Immature natural killer cell (primary cell): ENCODE results near the gene PRRC2B. TPM values are rescaled to one million over a fixed set of nuclear protein-coding genes. Genes with fewer than 3 reads are reported as not detected.
"Not testable (repeated sequence)": the region's sequence is repeated elsewhere in the genome, so short reads cannot be mapped to it uniquely, and the experiment has no call there.

Experiments used
- DNase-seq, 3 donors: peaks; one replicate each; pipeline ENCODE4 v3.0.0; 2022; ENCODE audit warnings: mixed read lengths in 1 of 3
- H3K27ac Mint-ChIP-seq, 6 donors: one replicate each; pipeline ENCODE4 v1.8.0; 2020; ENCODE audit warnings: mixed read lengths in 6 of 6, mild to moderate bottlenecking in 5 of 6, inconsistent platforms in 4 of 6, moderate library complexity in 3 of 6
- H3K27me3 Mint-ChIP-seq, 3 donors: one replicate each; pipeline ENCODE4 v1.8.0; 2020 to 2021; ENCODE audit warnings: low read depth in 3 of 3, mild to moderate bottlenecking in 3 of 3, mixed read lengths in 3 of 3, moderate library complexity in 3 of 3, inconsistent platforms in 1 of 3
- H3K36me3 Mint-ChIP-seq, 3 donors: one replicate each; pipeline ENCODE4 v1.8.0; 2020; ENCODE audit warnings: mixed read lengths in 3 of 3, inconsistent platforms in 2 of 3, mild to moderate bottlenecking in 2 of 3
- H3K4me1 Mint-ChIP-seq, 2 donors: one replicate each; pipeline ENCODE4 v1.8.0; 2020; ENCODE audit warnings: inconsistent platforms in 2 of 2, mild to moderate bottlenecking in 2 of 2, mixed read lengths in 2 of 2, moderate library complexity in 1 of 2
- H3K4me3 Mint-ChIP-seq, 5 donors: one replicate each; pipeline ENCODE4 v1.8.0; 2020; ENCODE audit warnings: mild to moderate bottlenecking in 5 of 5, mixed read lengths in 5 of 5, inconsistent platforms in 3 of 5, moderate library complexity in 3 of 5
- H3K9me3 Mint-ChIP-seq, 6 donors: one replicate each; pipeline ENCODE4 v1.8.0; 2020; ENCODE audit warnings: mild to moderate bottlenecking in 6 of 6, mixed read lengths in 6 of 6, inconsistent platforms in 4 of 6, moderate library complexity in 3 of 6
- polyA plus RNA-seq, 3 donors: library from polyadenylated mRNA; unstranded; fragments of 300-500 nt; fragmentation: Illumina TruSeq; gene quantifications; one replicate each; pipeline ENCODE4 v1.2.3, GENCODE V29; 2021

Gene PRRC2B
- polyA plus RNA-seq, 3 donors from 2014 or later, result 2.0 to 48.1 (median 9.6) TPM

GRCh38 chr9:131441441-131441840 is 47.6 kb downstream of the PRRC2B start:
- H3K36me3 Mint-ChIP-seq, result peaks cover 9 to 52% (median 30%) of the 10 kb centered on the region in 3 donors
- H3K27ac Mint-ChIP-seq, result peak overlapping the region; percentile 72 to 88 (median 84)
- peaks cover 0 to 9% (median 1%) of the 10 kb centered on the region in 3 donors for H3K27me3 Mint-ChIP-seq
- H3K4me3 Mint-ChIP-seq, result peak overlapping the region in 4 of 5 donors; percentile 12 to 64 (median 54)
- no peaks in the 10 kb centered on the region for H3K9me3 Mint-ChIP-seq
- peak; percentile 50 to 54 (median 50) for DNase-seq
- H3K4me1 Mint-ChIP-seq, result peaks cover 27 to 49% of the 10 kb centered on the region in 2 donors

GRCh38 chr9:131442351-131442750 is 48.5 kb downstream of the PRRC2B start:
- peaks cover 29 to 40% of the 10 kb centered on the region in 2 donors for H3K4me1 Mint-ChIP-seq
- no peak overlapping the region for H3K4me3 Mint-ChIP-seq
- peaks cover 16 to 53% (median 39%) of the 10 kb centered on the region in 3 donors for H3K36me3 Mint-ChIP-seq

GRCh38 chr9:131443648-131444047 is 49.8 kb downstream of the PRRC2B start:
- Mint-ChIP-seq H3K27ac (peak overlapping the region in 1 of 6 donors; percentile 28), H3K9me3 (no peaks in the 10 kb centered on the region), H3K27me3 (peaks cover 0 to 6% (median 1%) of the 10 kb centered on the region in 3 donors), H3K4me3 (no peak overlapping the region), H3K36me3 (peaks cover 16 to 52% (median 39%) of the 10 kb centered on the region in 3 donors), H3K4me1 (peaks cover 26 to 40% of the 10 kb centered on the region in 2 donors)
- DNase-seq, result no peak

More at GRCh38 chr9:131442351-131442750, 48.5 kb downstream of the PRRC2B start:
- H3K9me3 Mint-ChIP-seq, result no peaks in the 10 kb centered on the region
- DNase-seq, result no peak
- peaks cover 0 to 9% (median 1%) of the 10 kb centered on the region in 3 donors for H3K27me3 Mint-ChIP-seq
- peak overlapping the region; percentile 6 to 88 (median 58) for H3K27ac Mint-ChIP-seq

- H3K4me3 Mint-ChIP-seq, result no peak overlapping the region
- peak overlapping the region in 1 of 6 donors; percentile 23 for H3K27ac Mint-ChIP-seq
- H3K4me1 Mint-ChIP-seq, result peaks cover 16 to 29% of the 10 kb centered on the region in 2 donors
- H3K9me3 Mint-ChIP-seq, result no peaks in the 10 kb centered on the region
- no peak for DNase-seq
- H3K27me3 Mint-ChIP-seq, result peaks cover 0 to 6% (median 0%) of the 10 kb centered on the region in 3 donors
- H3K36me3 Mint-ChIP-seq, result peaks cover 19 to 44% (median 43%) of the 10 kb centered on the region in 3 donors
These were observed 52.4 kb downstream of the PRRC2B start for GRCh38 chr9:131446276-131446675.

GRCh38 chr9:131447148-131447547 is 53.3 kb downstream of the PRRC2B start:
- no peaks in the 10 kb centered on the region for H3K9me3 Mint-ChIP-seq
- H3K36me3 Mint-ChIP-seq, result peaks cover 24 to 46% (median 42%) of the 10 kb centered on the region in 3 donors
- no peak for DNase-seq
- H3K27ac Mint-ChIP-seq, result peak overlapping the region in 2 of 6 donors; percentile 28 to 43
- peaks cover 0 to 4% (median 0%) of the 10 kb centered on the region in 3 donors for H3K27me3 Mint-ChIP-seq
- H3K4me1 Mint-ChIP-seq, result peaks cover 12 to 29% of the 10 kb centered on the region in 2 donors
- H3K4me3 Mint-ChIP-seq, result no peak overlapping the region

GRCh38 chr9:131447600-131447999 is 53.7 kb downstream of the PRRC2B start:
- H3K36me3 Mint-ChIP-seq, result peaks cover 24 to 46% (median 43%) of the 10 kb centered on the region in 3 donors
- peak overlapping the region in 1 of 6 donors; percentile 21 for H3K27ac Mint-ChIP-seq
- no peaks in the 10 kb centered on the region for H3K9me3 Mint-ChIP-seq

GRCh38 chr9:131448818-131449217 is 54.9 kb downstream of the PRRC2B start:
- peaks cover 12 to 34% of the 10 kb centered on the region in 2 donors for H3K4me1 Mint-ChIP-seq
- H3K4me3 Mint-ChIP-seq, result no peak overlapping the region
- DNase-seq, result no peak
- peaks cover 25 to 47% (median 42%) of the 10 kb centered on the region in 3 donors for H3K36me3 Mint-ChIP-seq
- H3K27ac Mint-ChIP-seq, result peak overlapping the region in 5 of 6 donors; percentile 9 to 64 (median 59)
- H3K9me3 Mint-ChIP-seq, result no peaks in the 10 kb centered on the region
- peaks cover 0 to 3% (median 0%) of the 10 kb centered on the region in 3 donors for H3K27me3 Mint-ChIP-seq

More at GRCh38 chr9:131447600-131447999, 53.7 kb downstream of the PRRC2B start:
- Mint-ChIP-seq H3K4me3 (no peak overlapping the region), H3K4me1 (peaks cover 11 to 29% of the 10 kb centered on the region in 2 donors), H3K27me3 (peaks cover 0 to 4% (median 0%) of the 10 kb centered on the region in 3 donors)
- no peak for DNase-seq

GRCh38 chr9:131449276-131449675 is 55.4 kb downstream of the PRRC2B start:
- peaks cover 28 to 51% (median 43%) of the 10 kb centered on the region in 3 donors for H3K36me3 Mint-ChIP-seq
- DNase-seq, result no peak
- H3K9me3 Mint-ChIP-seq, result no peaks in the 10 kb centered on the region
- H3K4me1 Mint-ChIP-seq, result peaks cover 15 to 39% of the 10 kb centered on the region in 2 donors
- H3K27ac Mint-ChIP-seq, result peak overlapping the region; percentile 8 to 64 (median 38)
- peaks cover 0 to 3% (median 0%) of the 10 kb centered on the region in 3 donors for H3K27me3 Mint-ChIP-seq
- H3K4me3 Mint-ChIP-seq, result no peak overlapping the region

- Mint-ChIP-seq H3K27me3 (peaks cover 0 to 13% (median 0%) of the 10 kb centered on the region in 3 donors), H3K4me1 (peaks cover 16 to 34% of the 10 kb centered on the region in 2 donors), H3K4me3 (no peak overlapping the region), H3K9me3 (no peaks in the 10 kb centered on the region), H3K36me3 (peaks cover 22 to 55% (median 27%) of the 10 kb centered on the region in 3 donors), H3K27ac (peak overlapping the region in 3 of 6 donors; percentile 2 to 58 (median 55))
- DNase-seq, result no peak
These were observed 60.1 kb downstream of the PRRC2B start for GRCh38 chr9:131454028-131454427.

- H3K27ac Mint-ChIP-seq, DNase-seq, H3K9me3 Mint-ChIP-seq, H3K4me3 Mint-ChIP-seq: not testable (repeated sequence)
- Mint-ChIP-seq H3K4me1 (peaks cover 17 to 26% of the 10 kb centered on the region in 2 donors), H3K36me3 (peaks cover 28 to 54% (median 33%) of the 10 kb centered on the region in 3 donors), H3K27me3 (peaks cover 0 to 13% (median 0%) of the 10 kb centered on the region in 3 donors)
These were observed 61.8 kb downstream of the PRRC2B start for GRCh38 chr9:131455655-131456054.

GRCh38 chr9:131457746-131458145 is 63.9 kb downstream of the PRRC2B start:
- Mint-ChIP-seq H3K27ac (peak overlapping the region in 3 of 6 donors; percentile 5 to 71 (median 20)), H3K4me3 (no peak overlapping the region), H3K36me3 (peaks cover 29 to 55% (median 40%) of the 10 kb centered on the region in 3 donors)

GRCh38 chr9:131459056-131459455 is 65.2 kb downstream of the PRRC2B start:
- peaks cover 9 to 14% of the 10 kb centered on the region in 2 donors for H3K4me1 Mint-ChIP-seq
- peaks cover 0 to 14% (median 2%) of the 10 kb centered on the region in 3 donors for H3K27me3 Mint-ChIP-seq
- DNase-seq, result no peak
- H3K27ac Mint-ChIP-seq, result peak overlapping the region in 1 of 6 donors; percentile 22
- no peaks in the 10 kb centered on the region for H3K9me3 Mint-ChIP-seq
- peaks cover 26 to 58% (median 38%) of the 10 kb centered on the region in 3 donors for H3K36me3 Mint-ChIP-seq
- H3K4me3 Mint-ChIP-seq, result no peak overlapping the region

More at GRCh38 chr9:131457746-131458145, 63.9 kb downstream of the PRRC2B start:
- H3K27me3 Mint-ChIP-seq, result peaks cover 0 to 14% (median 2%) of the 10 kb centered on the region in 3 donors
- no peak for DNase-seq
- H3K9me3 Mint-ChIP-seq, result no peaks in the 10 kb centered on the region
- H3K4me1 Mint-ChIP-seq, result peaks cover 10 to 17% of the 10 kb centered on the region in 2 donors

- peaks cover 8 to 11% of the 10 kb centered on the region in 2 donors for H3K4me1 Mint-ChIP-seq
- peak overlapping the region in 2 of 6 donors; percentile 66 to 75 for H3K27ac Mint-ChIP-seq
- peaks cover 2 to 16% (median 3%) of the 10 kb centered on the region in 3 donors for H3K27me3 Mint-ChIP-seq
- H3K4me3 Mint-ChIP-seq, result no peak overlapping the region
- peaks cover 32 to 58% (median 44%) of the 10 kb centered on the region in 3 donors for H3K36me3 Mint-ChIP-seq
- H3K9me3 Mint-ChIP-seq, result no peaks in the 10 kb centered on the region
- DNase-seq, result no peak
These were observed 67.3 kb downstream of the PRRC2B start for GRCh38 chr9:131461166-131461565.

- Mint-ChIP-seq H3K9me3 (no peaks in the 10 kb centered on the region), H3K36me3 (peaks cover 23 to 50% (median 39%) of the 10 kb centered on the region in 3 donors), H3K4me3 (no peak overlapping the region), H3K27me3 (peaks cover 2 to 3% (median 3%) of the 10 kb centered on the region in 3 donors), H3K4me1 (peaks cover 5 to 11% of the 10 kb centered on the region in 2 donors), H3K27ac (peak overlapping the region in 1 of 6 donors; percentile 37)
- no peak for DNase-seq
These were observed 70.6 kb downstream of the PRRC2B start for GRCh38 chr9:131464354-131465000.
